Nucleus accumbens (tissue), 56 donors: ENCODE results near the gene CHST11.

Experiments used
- DNase-seq, 56 donors: peaks; one replicate each; lab custom pipeline; 2025; lab: John Stamatoyannopoulos, UW

CHST11 gene

GRCh38 chr12:104659058-104659457 is 202.3 kb downstream of the CHST11 start:
- DNase-seq = no peak

- DNase-seq = no peak
Observed at GRCh38 chr12:104662203-104662602, 205.5 kb downstream of the CHST11 start.

DNA sequence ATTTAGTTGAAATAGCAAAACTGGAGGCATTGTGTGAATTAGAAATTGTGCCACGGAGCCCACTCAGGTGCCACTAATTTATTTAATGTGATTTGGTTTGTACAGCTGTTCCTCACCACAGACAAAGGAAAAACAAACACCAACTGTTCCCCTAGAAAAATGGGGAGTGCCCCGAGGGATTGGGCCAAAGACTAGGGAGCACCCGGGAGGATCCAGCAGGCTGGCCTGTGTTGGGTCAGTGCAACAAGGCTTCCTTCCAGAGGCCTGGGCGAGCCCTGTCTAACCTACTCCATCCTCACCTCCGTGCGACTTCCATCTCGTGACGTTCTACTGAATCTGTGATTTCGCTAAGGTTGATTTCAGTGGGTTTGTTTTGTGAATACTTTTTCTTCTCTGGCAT is 206.2 kb downstream of the CHST11 start:
- DNase-seq = no peak

DNA sequence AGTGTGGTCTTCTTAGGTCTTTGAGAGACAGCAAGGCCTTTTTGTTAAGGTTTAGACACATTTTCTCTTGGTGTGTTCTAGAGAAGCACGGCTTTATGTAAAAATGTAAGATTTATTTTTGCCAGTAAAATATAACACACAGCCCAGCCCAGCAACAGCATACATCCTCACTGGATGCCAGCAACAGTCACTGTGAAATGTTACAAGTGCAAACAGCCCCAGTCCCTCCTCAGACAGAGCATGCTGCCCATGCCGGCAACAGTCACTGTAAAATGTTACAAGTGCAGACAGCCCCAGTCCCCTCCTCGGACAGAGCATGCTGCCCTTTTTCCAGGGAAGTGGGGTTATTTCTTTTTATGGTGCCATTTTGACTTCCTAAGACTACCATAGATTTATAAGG is 207.6 kb downstream of the CHST11 start:
- no peak for DNase-seq

- no peak for DNase-seq
Observed at GRCh38 chr12:104665296-104665695, 208.5 kb downstream of the CHST11 start.

DNA sequence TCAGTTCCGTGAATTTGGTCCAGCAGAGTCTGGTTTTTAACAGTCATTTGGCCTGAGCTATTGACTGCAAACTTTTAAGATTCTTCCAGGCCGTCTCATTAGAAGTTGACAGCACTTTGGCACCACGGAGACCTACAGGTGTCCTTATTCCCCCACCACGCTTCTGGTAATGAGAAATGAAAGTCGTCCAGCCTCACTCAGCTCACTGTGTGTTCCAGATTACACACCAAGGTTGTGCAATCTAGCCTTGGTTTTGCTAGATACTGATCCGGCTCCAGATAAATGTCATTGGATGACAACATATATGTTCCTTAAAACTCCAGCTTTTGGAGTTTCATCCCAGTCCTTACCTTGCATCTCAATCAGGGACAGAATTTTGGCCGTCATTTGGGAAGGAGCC is 210.4 kb downstream of the CHST11 start:
- DNase-seq = no peak

GRCh38 chr12:104668274-104668718 is 211.5 kb downstream of the CHST11 start:
- peak in 13 of 56 donors; percentile 11 to 56 (median 21) for DNase-seq

DNA sequence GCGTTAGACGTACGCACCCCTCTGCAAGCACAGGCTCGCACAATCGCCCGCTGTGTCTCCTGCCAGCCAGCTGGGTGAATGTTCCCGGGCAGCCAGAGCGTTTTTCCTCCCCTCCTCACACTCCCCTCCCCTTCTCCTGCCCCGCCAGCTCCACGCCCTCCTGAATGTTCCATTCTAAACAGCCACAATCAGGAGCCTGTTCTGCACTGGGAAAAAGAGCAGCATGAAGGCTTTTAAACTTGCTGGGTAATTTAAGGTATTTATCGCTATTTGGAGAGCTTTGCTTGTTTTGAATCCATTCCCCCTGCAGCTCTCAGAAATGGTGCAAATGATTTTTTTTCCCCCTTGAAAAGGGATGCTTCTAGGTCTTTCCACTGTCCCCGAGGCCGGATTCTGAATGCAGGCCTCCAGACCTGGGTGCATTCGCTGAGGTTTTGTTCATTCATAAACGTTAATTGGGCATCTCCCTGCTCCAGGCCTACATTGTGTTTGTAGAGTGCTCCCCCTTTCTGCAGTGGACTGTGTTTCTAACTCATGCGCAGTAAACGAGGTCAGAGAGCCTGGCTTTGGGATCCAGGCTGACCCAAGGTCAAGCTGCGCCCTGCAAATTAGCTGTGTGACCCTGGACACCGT is 212.5 kb downstream of the CHST11 start:
- DNase-seq = peak in 55 of 56 donors; percentile 26 to 94 (median 84)

GRCh38 chr12:104669851-104670337 is 213.1 kb downstream of the CHST11 start:
- DNase-seq = no peak

GRCh38 chr12:104670439-104671408 is 214.0 kb downstream of the CHST11 start:
- DNase-seq = no peak

DNA sequence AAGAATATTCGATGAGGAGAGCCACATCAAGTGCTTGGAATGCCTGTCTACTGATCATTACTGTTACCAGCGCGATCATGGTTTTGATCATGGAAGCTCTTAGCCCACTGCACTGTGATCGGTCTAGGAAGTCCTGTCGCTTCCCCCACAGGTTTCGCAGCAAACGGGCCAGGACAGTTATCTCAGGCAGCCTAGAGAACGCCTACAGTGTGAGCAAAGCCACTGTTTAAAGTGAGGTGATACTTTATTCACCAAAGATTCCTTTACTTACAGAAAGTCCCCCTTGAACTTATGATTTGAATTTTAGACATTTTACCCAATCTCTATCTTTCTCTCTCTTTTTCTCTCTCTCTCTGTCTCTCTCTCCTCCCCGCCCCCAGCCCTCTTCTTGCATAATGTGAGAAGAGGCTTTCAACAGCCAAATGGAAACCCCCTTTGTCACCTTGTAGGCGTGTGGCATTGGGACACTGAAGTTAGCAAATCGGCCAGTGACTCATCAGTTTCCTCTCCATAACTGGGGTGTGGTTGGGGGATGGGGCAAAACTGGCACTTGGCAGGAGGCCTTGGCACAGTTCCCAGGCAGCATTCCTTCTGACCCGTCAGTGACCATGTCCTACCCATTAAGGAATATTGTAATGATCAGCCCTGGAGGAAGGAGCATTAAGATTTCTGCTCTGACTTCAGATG is 214.8 kb downstream of the CHST11 start:
- peak in 36 of 56 donors; percentile 8 to 90 (median 35) for DNase-seq

- DNase-seq = peak in 1 of 56 donors; percentile 50
Observed at GRCh38 chr12:104672096-104672445, 215.3 kb downstream of the CHST11 start.

GRCh38 chr12:104672501-104673265 is 215.9 kb downstream of the CHST11 start:
- DNase-seq = peak in 26 of 56 donors; percentile 9 to 61 (median 32)

DNA sequence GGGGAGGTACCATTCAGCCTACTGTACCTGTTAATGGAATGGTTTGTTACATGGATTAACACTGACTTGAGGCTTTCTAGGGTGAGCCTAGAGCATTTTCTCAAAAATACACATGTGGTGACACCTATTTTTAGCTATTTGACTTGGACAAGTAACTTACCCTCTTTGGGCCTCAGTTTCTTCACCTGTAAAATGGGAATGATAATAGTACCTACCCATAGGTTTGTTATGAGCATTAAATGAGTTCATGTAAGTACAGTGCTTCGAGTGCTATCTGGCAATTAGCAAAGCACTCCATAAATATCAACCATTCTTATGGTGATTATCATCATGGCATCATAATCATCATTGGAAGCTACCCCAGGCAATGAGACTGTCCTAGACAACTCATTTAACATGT is 216.5 kb downstream of the CHST11 start:
- no peak for DNase-seq

GRCh38 chr12:104673696-104674482 is 217.1 kb downstream of the CHST11 start:
- DNase-seq = no peak

DNA sequence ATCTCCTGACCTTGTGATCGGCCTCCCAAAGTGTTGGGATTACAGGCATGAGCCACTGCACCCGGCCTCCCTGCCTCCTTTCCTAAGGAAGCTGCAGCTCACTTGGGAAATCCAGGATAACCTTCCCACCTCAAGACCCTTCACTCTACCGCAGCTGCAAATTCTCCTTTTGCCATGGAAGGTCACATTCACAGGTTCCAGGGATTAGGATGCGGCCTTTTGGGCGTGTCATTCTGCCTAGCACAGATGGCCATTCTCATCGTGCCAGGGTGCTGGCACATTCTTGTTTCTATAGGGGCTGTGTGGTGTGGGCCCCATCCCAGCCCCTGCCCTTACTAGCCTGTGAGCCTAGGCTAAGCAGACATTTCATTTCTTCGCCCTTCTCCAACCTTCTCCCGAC is 219.9 kb downstream of the CHST11 start:
- no peak for DNase-seq

- no peak for DNase-seq
Observed at GRCh38 chr12:104677441-104678089, 220.8 kb downstream of the CHST11 start.

DNA sequence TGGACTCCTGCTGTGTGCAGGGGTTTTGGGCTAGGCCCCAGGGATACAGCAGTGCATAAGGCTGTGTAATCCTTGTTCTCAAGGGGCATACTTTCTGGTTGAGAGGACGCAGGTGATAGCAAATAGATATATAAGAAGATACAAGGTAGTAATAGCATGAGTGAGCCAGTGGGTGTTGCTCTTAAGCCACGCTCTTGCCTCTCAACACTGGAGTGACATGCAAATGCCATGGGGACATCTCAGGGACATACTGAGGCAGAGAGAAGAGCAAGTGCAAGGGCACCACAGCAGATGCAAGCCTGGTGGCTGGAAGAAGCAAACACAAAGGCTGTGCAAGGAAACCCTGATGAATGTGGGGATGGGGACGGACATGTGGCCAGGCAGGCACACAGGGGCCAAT is 223.3 kb downstream of the CHST11 start:
- no peak for DNase-seq

GRCh38 chr12:104680491-104680890 is 223.7 kb downstream of the CHST11 start:
- no peak for DNase-seq
